HL-60 (cell line): ENCODE data around the gene SCAANT1.
A peak's percentile ranks its signal among the peaks of the same experiment; 100 is the strongest.

Source experiments
- DNase-seq, 2 experiments: peaks; one replicate each; pipeline ENCODE4 v3.0.0-alpha.2; 2010 to 2020; ENCODE audit warnings: low read depth in 1 of 2, low spot score in 1 of 2
- H3K27ac ChIP-seq: fragments of 250-450 bp; sonication (Bioruptor Pico); replicated peaks from 2 replicates; pipeline ENCODE4 v1.5.1; 2020; ENCODE audit warnings: mild to moderate bottlenecking, moderate library complexity
- H3K27me3 ChIP-seq: fragments of 250-450 bp; sonication (Bioruptor Pico); 2 replicates; pipeline ENCODE4 v1.5.1; 2021; ENCODE audit warnings: mild to moderate bottlenecking, moderate library complexity; ENCODE audit not compliant: insufficient read depth, poor library complexity, severe bottlenecking
- H3K4me3 ChIP-seq: replicated peaks from 2 replicates; pipeline ENCODE4 v1.5.1; 2011; ENCODE audit warnings: mild to moderate bottlenecking, control low read depth, low read length; ENCODE audit not compliant: insufficient read depth
- CTCF ChIP-seq: IDR thresholded peaks from one replicate; pipeline ENCODE4 v1.5.1; 2011; ENCODE audit warnings: low read length, control low read depth, inconsistent platforms; ENCODE audit not compliant: insufficient read depth
- GABPA ChIP-seq: IDR thresholded peaks from 2 replicates; pipeline ENCODE4 v1.6.1; 2012; ENCODE audit warnings: low read depth
- POLR2AphosphoS5 ChIP-seq: IDR thresholded peaks from 2 replicates; pipeline ENCODE4 v1.6.1; 2012; ENCODE audit warnings: low read depth
- REST ChIP-seq: IDR thresholded peaks from 2 replicates; pipeline ENCODE4 v1.6.1; 2012; ENCODE audit warnings: low read depth; ENCODE audit not compliant: insufficient replicate concordance
- SPI1 ChIP-seq: IDR thresholded peaks from 2 replicates; pipeline ENCODE4 v1.6.1; 2012; ENCODE audit warnings: low read depth, mild to moderate bottlenecking, borderline replicate concordance

SCAANT1 gene

GRCh38 chr3:63918321-63918720 lies 6.1 kb upstream of the SCAANT1 start:
- no peaks in the 10 kb centered on the region for H3K27me3 ChIP-seq
- no peak overlapping the region for H3K27ac ChIP-seq
- no peak for TF ChIP-seq SPI1
- TF ChIP-seq CTCF, result no peak
- no peak for TF ChIP-seq GABPA
- TF ChIP-seq REST, result no peak
- TF ChIP-seq POLR2AphosphoS5, result no peak
- H3K4me3 ChIP-seq, result no peak overlapping the region
- DNase-seq, result no peak

- Histone ChIP-seq H3K4me3 (no peak overlapping the region), H3K27me3 (no peaks in the 10 kb centered on the region), H3K27ac (no peak overlapping the region)
- DNase-seq, result no peak
- TF ChIP-seq CTCF, result no peak
- TF ChIP-seq REST, result peak; percentile 56
Observed at GRCh38 chr3:63914312-63914711, 2.1 kb upstream of the SCAANT1 start.

- peak overlapping the region; percentile 53 for H3K4me3 ChIP-seq
- H3K27ac ChIP-seq, result no peak overlapping the region
- no peaks in the 10 kb centered on the region for H3K27me3 ChIP-seq
- TF ChIP-seq REST, result no peak
- DNase-seq, result no peak
Observed at GRCh38 chr3:63912768-63913588, 795 bp upstream of the SCAANT1 start.

- Histone ChIP-seq H3K4me3 (peak overlapping the region; percentile 63), H3K27me3 (no peaks in the 10 kb centered on the region), H3K27ac (peak overlapping the region; percentile 52)
- no peak for DNase-seq
- peak; percentile 8; the same call in 1 of the 2 replicates for TF ChIP-seq SPI1
- no peak for TF ChIP-seq REST
- no peak for TF ChIP-seq GABPA
Observed at GRCh38 chr3:63911509-63911872, 692 bp downstream of the SCAANT1 start.
